Sigmoid colon (tissue), 7 donors: Measurements from ENCODE around the gene CLSTN2. TPM values are rescaled to one million over a fixed set of nuclear protein-coding genes. Genes with fewer than 3 reads are reported as not detected.

Experiments used
- DNase-seq: peaks from one replicate; pipeline ENCODE4 v3.0.0-alpha.2; 2019
- H3K27ac ChIP-seq, 4 donors: fragments of 200-600 bp; sonication (generic); one replicate each; pipeline ENCODE4 v1.5.1; 2016 to 2019; ENCODE audit warnings: mild to moderate bottlenecking in 1 of 4
- H3K27me3 ChIP-seq, 3 donors: fragments of 200-600 bp; sonication (generic); one replicate each; pipeline ENCODE4 v1.5.1; 2019; ENCODE audit warnings: mild to moderate bottlenecking in 1 of 3
- H3K36me3 ChIP-seq, 4 donors: fragments of 200-600 bp; sonication (generic); one replicate each; pipeline ENCODE4 v1.5.1; 2016 to 2019
- H3K4me1 ChIP-seq, 4 donors: fragments of 200-600 bp; sonication (generic); one replicate each; pipeline ENCODE4 v1.5.1; 2017 to 2019
- H3K4me3 ChIP-seq, 4 donors: fragments of 200-600 bp; sonication (generic); one replicate each; pipeline ENCODE4 v1.5.1; 2017 to 2019; ENCODE audit warnings: mild to moderate bottlenecking in 2 of 4, moderate library complexity in 1 of 4
- H3K9me3 ChIP-seq, 4 donors: fragments of 200-600 bp in 3 of 4; sonication (generic) in 3 of 4; one replicate each; pipeline versions ENCODE4 v1.5.1 to v1.6.1; 2013 to 2019
- CTCF ChIP-seq, 4 experiments: fragments of 450-650 bp in 3 of 4; fragments of 200-600 bp in 1 of 4; IDR thresholded peaks; one replicate each; pipeline ENCODE4 v1.5.1; 2016 to 2019; ENCODE audit warnings: antibody characterized with exemption in 4 of 4, mild to moderate bottlenecking in 3 of 4, moderate library complexity in 2 of 4
- EP300 ChIP-seq, 4 donors: sonication (generic); formaldehyde crosslinking; IDR thresholded peaks; one replicate each; pipeline ENCODE4 v1.6.1; 2017; ENCODE audit warnings: antibody characterized with exemption in 4 of 4
- POLR2A ChIP-seq, 2 donors: fragments of 450-650 bp; IDR thresholded peaks; one replicate each; pipeline ENCODE4 v1.6.1; 2016; ENCODE audit warnings: antibody characterized with exemption in 2 of 2, mild to moderate bottlenecking in 2 of 2, moderate library complexity in 2 of 2
- POLR2AphosphoS5 ChIP-seq, 4 donors: sonication (generic); formaldehyde crosslinking; IDR thresholded peaks; one replicate each; pipeline ENCODE4 v1.6.1; 2017; ENCODE audit warnings: antibody characterized with exemption in 4 of 4
- WGBS, 2 donors: extraction: QIAGEN DNeasy Blood & Tissue Kit; methylation state at CpG; one replicate each; pipeline ENCODE4 v1.1.7; 2013; 5-methylcytosine and 5-hydroxymethylcytosine counted together
- intact Hi-C: fragments of 100-400 bp; cut with DNase I; formaldehyde crosslinking; loops from one replicate; pipeline ENCODE4 v1.15.1; 2023
- polyA plus RNA-seq, 3 donors: library from polyadenylated mRNA; stranded (reverse); fragments of 200-250 nt; gene quantifications; one replicate each; pipeline ENCODE4 v1.2.3, GENCODE V29; 2013
- total RNA-seq, 4 donors: library from RNA; depleted of rRNA; stranded (reverse); fragments of >200 nt; gene quantifications; one replicate each; pipeline ENCODE4 v1.1.0, GENCODE V29; 2016
- donor health status: healthy with polysubstance abuse.
- donor health status: Bipolar disorder and iron deficiency.
- donor health status: healthy.

Gene CLSTN2
- total and polyA plus RNA-seq, 7 donors: 0.23 to 8.3 (median 2.7) TPM

GRCh38 chr3:140448001-140448400, 513.0 kb downstream of the CLSTN2 start:
- TF ChIP-seq CTCF (IDR thresholded peaks at IDR 0.05): no peak
- no peak for TF ChIP-seq EP300 (IDR thresholded peaks at IDR 0.05)
- no peak for TF ChIP-seq POLR2AphosphoS5 (IDR thresholded peaks at IDR 0.05)
- TF ChIP-seq POLR2A (IDR thresholded peaks at IDR 0.05): no peak
- Histone ChIP-seq H3K9me3 (no peaks in the 10 kb centered on the region), H3K4me1 (no peaks in the 10 kb centered on the region), H3K4me3 (no peak overlapping the region), H3K27me3 (no peaks in the 10 kb centered on the region), H3K36me3 (no peaks in the 10 kb centered on the region), H3K27ac (no peak overlapping the region)
- DNase-seq: no peak
- intact Hi-C loops: no loop called here
- WGBS, 2 donors: 15 to 65% methylated on average over 3 of the region's 3 CpGs

DNA sequence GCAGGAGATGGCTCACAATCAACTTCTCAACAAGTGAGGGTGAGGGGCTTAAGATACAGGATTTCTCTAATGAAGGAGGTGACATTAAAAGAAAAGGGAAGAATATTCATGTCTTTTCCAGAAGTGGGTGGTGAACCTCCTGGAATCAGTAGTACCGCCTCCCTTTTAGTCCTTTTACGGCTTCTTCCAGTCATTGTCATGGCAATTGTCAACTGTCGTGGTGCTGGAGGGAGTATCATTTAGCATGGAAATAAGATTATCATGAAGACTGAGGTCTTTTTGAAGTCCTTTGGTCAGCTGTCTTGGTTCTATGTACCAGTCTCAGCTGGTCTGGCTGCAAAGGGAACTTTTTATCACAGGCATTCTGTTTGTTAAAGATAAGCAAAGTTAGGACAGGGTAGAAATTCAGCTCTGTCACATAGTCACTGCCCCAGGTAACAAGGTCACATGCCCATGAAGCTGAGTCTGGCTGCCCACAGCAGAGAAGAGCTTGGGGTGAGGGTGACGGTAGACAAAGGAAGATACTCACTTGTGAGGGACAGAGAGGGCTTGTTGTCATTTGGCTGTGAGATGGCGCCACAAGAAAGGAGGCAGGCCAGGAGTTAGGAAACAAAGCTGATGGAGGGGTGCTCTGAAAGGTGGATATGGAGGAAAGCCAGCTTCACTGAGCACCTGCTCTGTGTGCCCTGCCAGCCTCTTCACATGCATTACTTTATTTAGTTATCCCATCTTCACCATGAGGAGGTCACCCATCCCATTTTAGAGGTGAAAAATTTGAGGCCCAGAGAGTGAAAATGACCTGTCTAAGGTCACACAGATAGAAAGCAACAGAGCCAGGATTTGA, 514.6 kb downstream of the CLSTN2 start:
- no peak overlapping the region for H3K4me3 ChIP-seq
- intact Hi-C loops: no loop called here
- no peaks in the 10 kb centered on the region for H3K36me3 ChIP-seq
- 80 to 90% methylated on average over 5 of the region's 5 CpGs for WGBS, 2 donors
- H3K4me1 ChIP-seq: no peaks in the 10 kb centered on the region
- TF ChIP-seq EP300 (IDR thresholded peaks at IDR 0.05): no peak
- TF ChIP-seq POLR2A (IDR thresholded peaks at IDR 0.05): no peak
- TF ChIP-seq POLR2AphosphoS5 (IDR thresholded peaks at IDR 0.05): no peak
- TF ChIP-seq CTCF (IDR thresholded peaks at IDR 0.05): no peak
- no peak for DNase-seq
- no peaks in the 10 kb centered on the region for H3K27me3 ChIP-seq
- no peaks in the 10 kb centered on the region for H3K9me3 ChIP-seq
- H3K27ac ChIP-seq: no peak overlapping the region

- 84 to 87% methylated on average over 2 of the region's 2 CpGs for WGBS, 2 donors
- no peak for DNase-seq
- Histone ChIP-seq H3K27me3 (no peaks in the 10 kb centered on the region), H3K9me3 (no peaks in the 10 kb centered on the region), H3K36me3 (no peaks in the 10 kb centered on the region), H3K4me1 (no peaks in the 10 kb centered on the region), H3K4me3 (no peak overlapping the region), H3K27ac (no peak overlapping the region)
- TF ChIP-seq CTCF (IDR thresholded peaks at IDR 0.05) (no peak), POLR2A (IDR thresholded peaks at IDR 0.05) (no peak), POLR2AphosphoS5 (IDR thresholded peaks at IDR 0.05) (no peak), EP300 (IDR thresholded peaks at IDR 0.05) (no peak)
- intact Hi-C loops: no loop called here
Measured at GRCh38 chr3:140453750-140454149, 518.8 kb downstream of the CLSTN2 start.

GRCh38 chr3:140455521-140456214, 520.7 kb downstream of the CLSTN2 start:
- Histone ChIP-seq H3K4me1 (no peaks in the 10 kb centered on the region), H3K27ac (no peak overlapping the region), H3K27me3 (no peaks in the 10 kb centered on the region), H3K4me3 (no peak overlapping the region), H3K9me3 (no peaks in the 10 kb centered on the region), H3K36me3 (no peaks in the 10 kb centered on the region)
- 76 to 80% methylated on average over 5 of the region's 5 CpGs for WGBS, 2 donors
- no peak for TF ChIP-seq CTCF (IDR thresholded peaks at IDR 0.05)
- intact Hi-C loops: no loop called here
- no peak for DNase-seq
